HEK293T (cell line): ENCODE data around the gene NPAS3.

Source experiments
- CTCF ChIA-PET: fragments of 350-600 bp; formaldehyde crosslinking; extraction: SDS; loops from one replicate; lab custom pipeline; 2021; ENCODE audit warnings: antibody characterized with exemption, inconsistent platforms; lab: Yijun Ruan, JAX
- POLR2A ChIA-PET: fragments of 350-600 bp; formaldehyde crosslinking; extraction: SDS; loops from one replicate; lab custom pipeline; 2020; ENCODE audit warnings: antibody characterized with exemption, inconsistent platforms; lab: Yijun Ruan, JAX
- DNase-seq: peaks from one replicate; pipeline ENCODE4 v3.0.0; 2012; ENCODE audit warnings: mixed read lengths; ENCODE audit errors: extremely low spot score
- ARNT ChIP-seq: fragments of 450-650 bp; IDR thresholded peaks from 2 replicates; pipeline ENCODE4 v1.6.1; 2017; ENCODE audit warnings: mild to moderate bottlenecking
- BHLHE40 ChIP-seq: fragments of 450-650 bp; IDR thresholded peaks from 2 replicates; pipeline ENCODE4 v1.6.1; 2016; ENCODE audit warnings: mild to moderate bottlenecking, moderate library complexity, borderline replicate concordance
- CTBP1 ChIP-seq: fragments of 450-650 bp; IDR thresholded peaks from 2 replicates; pipeline ENCODE4 v1.6.1; 2016; ENCODE audit warnings: borderline replicate concordance
- ELF4 ChIP-seq: fragments of 450-650 bp; IDR thresholded peaks from 2 replicates; pipeline ENCODE4 v1.6.1; 2017; ENCODE audit warnings: antibody characterized with exemption
- FOXA1 ChIP-seq: fragments of 450-650 bp; IDR thresholded peaks from 2 replicates; pipeline ENCODE4 v1.6.1; 2016; ENCODE audit warnings: mild to moderate bottlenecking
- FOXK2 ChIP-seq: fragments of 450-650 bp; IDR thresholded peaks from 2 replicates; pipeline ENCODE4 v1.6.1; 2016; ENCODE audit warnings: mild to moderate bottlenecking
- FOXM1 ChIP-seq: fragments of 450-650 bp; IDR thresholded peaks from 2 replicates; pipeline ENCODE4 v1.6.1; 2017; ENCODE audit warnings: mild to moderate bottlenecking, borderline replicate concordance
- HDGF ChIP-seq: fragments of 450-650 bp; IDR thresholded peaks from 2 replicates; pipeline ENCODE4 v1.6.1; 2017; ENCODE audit warnings: antibody characterized with exemption, borderline replicate concordance
- L3MBTL2 ChIP-seq: fragments of 450-650 bp; conservative IDR thresholded peaks from 2 replicates; pipeline ENCODE4 v1.6.1; 2016; ENCODE audit warnings: mild to moderate bottlenecking
- LEF1 ChIP-seq: fragments of 450-650 bp; IDR thresholded peaks from 2 replicates; pipeline ENCODE4 v1.6.1; 2017; ENCODE audit warnings: mild to moderate bottlenecking, borderline replicate concordance
- NFRKB ChIP-seq: fragments of 450-650 bp; IDR thresholded peaks from 2 replicates; pipeline ENCODE4 v1.6.1; 2016; ENCODE audit warnings: mild to moderate bottlenecking, moderate library complexity
- SP1 ChIP-seq: fragments of 450-650 bp; IDR thresholded peaks from 2 replicates; pipeline ENCODE4 v1.6.1; 2017
- SUZ12 ChIP-seq: fragments of 450-650 bp; IDR thresholded peaks from 2 replicates; pipeline ENCODE4 v1.6.1; 2016; ENCODE audit warnings: mild to moderate bottlenecking
- TARDBP ChIP-seq: fragments of 450-650 bp; IDR thresholded peaks from 2 replicates; pipeline ENCODE4 v1.6.1; 2016
- ZNF384 ChIP-seq: fragments of 450-650 bp; IDR thresholded peaks from 2 replicates; pipeline ENCODE4 v1.6.1; 2016
- TF ChIP-seq, protein P1 (sequence below): fragments of 450-650 bp; IDR thresholded peaks from 2 replicates; pipeline ENCODE4 v1.6.1; 2016

Gene NPAS3

DNA sequence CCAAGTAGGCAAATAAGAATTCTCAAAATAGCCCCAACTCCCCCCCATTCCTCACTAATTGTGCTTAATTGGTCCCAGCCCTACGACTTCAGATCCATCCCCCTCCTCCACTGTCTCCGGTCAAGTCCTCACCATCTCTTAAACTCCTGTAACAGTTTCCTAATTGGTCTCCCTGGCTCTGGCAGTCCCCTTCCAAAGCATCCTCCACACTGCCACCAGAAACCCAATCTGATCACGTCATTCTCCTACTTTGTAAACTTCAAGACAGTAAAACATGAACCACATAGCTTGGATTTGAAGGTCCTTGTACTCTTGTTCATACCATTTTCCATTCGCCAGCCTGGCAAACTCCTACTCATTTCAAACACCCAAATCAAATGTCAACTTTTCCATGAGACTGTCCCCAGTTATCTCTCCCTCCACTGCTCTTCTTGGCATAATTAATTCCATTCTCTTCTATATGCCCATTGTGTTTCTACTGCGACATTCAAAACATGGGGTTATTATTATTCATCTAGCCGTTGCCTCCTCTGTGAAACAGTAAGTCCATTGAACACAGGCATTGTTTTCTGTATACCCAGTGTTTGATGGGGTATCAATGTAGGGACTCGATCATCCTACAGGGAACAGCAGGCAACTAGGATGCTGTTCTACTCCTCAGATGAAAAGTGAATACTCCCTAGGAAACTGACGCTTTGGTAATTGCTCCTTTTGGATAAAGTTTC, 907.6 kb downstream of the NPAS3 start:
- TF ChIP-seq BHLHE40 (no peak), SP1 (no peak), SUZ12 (no peak), ARNT (no peak), ELF4 (no peak)
- ChIA-PET POLR2A (no interaction called here), CTCF (interaction anchor here (0.7 kb wide), 1 partner anchor 1286 kb away, joined by 3 read pairs; no protein-coding TSS in a partner anchor)
- no peak for DNase-seq

DNA sequence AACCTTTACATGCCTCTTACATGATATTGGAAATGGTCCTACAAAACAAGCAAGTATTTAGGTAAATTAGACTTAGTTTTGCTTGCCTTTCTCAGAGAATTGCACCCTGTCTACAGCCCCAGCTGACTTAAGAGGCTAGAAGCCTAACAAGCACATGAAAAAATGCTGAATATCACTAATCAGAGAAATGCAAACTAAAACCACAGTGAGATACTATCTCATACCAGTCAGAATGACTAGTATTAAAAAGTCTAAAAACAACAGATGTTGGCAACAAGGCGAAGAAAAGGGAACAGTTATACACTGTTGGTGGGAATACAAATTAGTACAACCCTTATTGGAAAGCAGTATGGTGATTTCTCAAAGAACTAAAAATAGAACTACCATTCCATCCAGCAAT, 908.4 kb downstream of the NPAS3 start:
- DNase-seq: no peak
- no peak for TF ChIP-seq FOXM1
- TF ChIP-seq ARNT: no peak
- no peak for TF ChIP-seq SP1
- TF ChIP-seq BHLHE40: no peak
- TF ChIP-seq SUZ12: no peak
- TF ChIP-seq HDGF: no peak
- TF ChIP-seq L3MBTL2: no peak
- TF ChIP-seq FOXK2: no peak
- no peak for TF ChIP-seq ELF4
- TF ChIP-seq, protein P1, sequence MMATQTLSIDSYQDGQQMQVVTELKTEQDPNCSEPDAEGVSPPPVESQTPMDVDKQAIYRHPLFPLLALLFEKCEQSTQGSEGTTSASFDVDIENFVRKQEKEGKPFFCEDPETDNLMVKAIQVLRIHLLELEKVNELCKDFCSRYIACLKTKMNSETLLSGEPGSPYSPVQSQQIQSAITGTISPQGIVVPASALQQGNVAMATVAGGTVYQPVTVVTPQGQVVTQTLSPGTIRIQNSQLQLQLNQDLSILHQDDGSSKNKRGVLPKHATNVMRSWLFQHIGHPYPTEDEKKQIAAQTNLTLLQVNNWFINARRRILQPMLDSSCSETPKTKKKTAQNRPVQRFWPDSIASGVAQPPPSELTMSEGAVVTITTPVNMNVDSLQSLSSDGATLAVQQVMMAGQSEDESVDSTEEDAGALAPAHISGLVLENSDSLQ: no peak
- no peak for TF ChIP-seq TARDBP
- no peak for TF ChIP-seq NFRKB
- TF ChIP-seq CTBP1: no peak
- no peak for TF ChIP-seq FOXA1
- TF ChIP-seq LEF1: no peak
- ChIA-PET POLR2A (no interaction called here), CTCF (no interaction called here)

DNA sequence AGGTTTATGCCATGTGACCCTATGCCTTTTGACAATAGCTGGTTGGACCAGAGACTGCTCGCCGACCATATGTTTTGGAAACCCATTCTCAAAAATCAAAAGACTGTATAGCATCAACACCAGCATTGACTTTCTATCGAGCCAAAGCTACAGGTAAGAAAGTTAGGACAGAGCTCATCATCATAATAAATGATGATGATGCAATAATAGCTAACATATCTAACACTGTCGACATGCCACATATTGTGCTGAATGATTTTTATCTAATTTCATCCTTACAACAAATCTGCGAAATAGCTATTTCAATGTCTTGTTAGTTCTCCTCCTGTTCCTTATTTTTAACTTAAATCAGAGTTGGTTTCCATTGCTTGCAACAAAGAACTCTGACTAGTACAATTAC, 909.3 kb downstream of the NPAS3 start:
- ChIA-PET CTCF (interaction anchor here (0.6 to 2.7 kb wide), 5 partner anchors 7 to 250 kb away, joined by 3 to 33 read pairs (median 6); no protein-coding TSS in a partner anchor), POLR2A (no interaction called here)
- TF ChIP-seq L3MBTL2: no peak
- no peak for TF ChIP-seq TARDBP
- no peak for TF ChIP-seq SP1
- TF ChIP-seq FOXA1: no peak
- TF ChIP-seq CTBP1: no peak
- no peak for TF ChIP-seq FOXK2
- no peak for TF ChIP-seq NFRKB
- no peak for TF ChIP-seq ELF4
- TF ChIP-seq BHLHE40: no peak
- no peak for TF ChIP-seq HDGF
- no peak for TF ChIP-seq ZNF384
- TF ChIP-seq FOXM1: no peak
- no peak for TF ChIP-seq ARNT
- TF ChIP-seq, protein P1: no peak
- TF ChIP-seq LEF1: no peak
- TF ChIP-seq SUZ12: no peak

DNA sequence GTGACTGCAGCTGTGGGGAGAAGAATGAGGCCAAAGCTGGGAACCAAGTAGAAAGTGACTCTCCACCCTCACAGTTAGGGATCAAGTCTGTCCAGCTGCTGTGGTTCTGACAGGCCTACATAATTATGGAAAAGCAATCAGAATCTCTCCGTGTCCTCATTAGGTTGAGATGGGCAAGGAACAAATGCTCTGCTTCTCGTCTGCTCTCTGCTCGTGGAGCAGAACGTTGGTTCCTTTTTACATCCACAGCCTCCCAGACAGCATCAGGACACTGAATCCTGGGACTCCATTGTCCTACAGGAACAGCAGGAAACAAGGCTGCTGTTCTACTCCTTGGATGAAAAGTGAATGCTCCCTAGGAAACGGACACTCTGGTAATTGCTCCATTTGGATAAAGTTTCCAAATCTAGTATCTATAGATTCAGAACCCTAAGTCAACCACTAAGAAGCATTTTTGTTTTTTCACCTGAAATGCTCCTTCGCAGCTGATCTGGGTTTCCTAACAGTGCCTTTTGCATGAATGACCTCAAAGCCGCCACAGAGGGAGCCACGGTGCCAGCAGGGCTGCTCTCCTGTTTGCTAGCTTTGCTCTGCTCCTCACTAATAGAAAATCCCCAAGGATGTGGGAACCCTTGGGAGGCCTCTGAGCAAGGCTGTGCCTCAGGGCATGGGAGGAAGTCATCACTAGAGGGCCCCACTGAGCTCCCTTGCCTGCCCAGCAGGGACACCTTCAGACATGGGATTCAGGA, 910.2 kb downstream of the NPAS3 start:
- CTCF ChIA-PET: interaction anchor here (0.6 to 2.7 kb wide), 15 partner anchors 8 to 392 kb away, joined by 3 to 33 read pairs (median 4); no protein-coding TSS in a partner anchor
- no peak for TF ChIP-seq BHLHE40
- no peak for TF ChIP-seq ELF4
- TF ChIP-seq NFRKB: no peak
- no peak for TF ChIP-seq SUZ12
- TF ChIP-seq SP1: no peak
- no peak for TF ChIP-seq ZNF384
- no peak for TF ChIP-seq CTBP1
- TF ChIP-seq FOXM1: no peak
- no peak for TF ChIP-seq L3MBTL2
- TF ChIP-seq HDGF: no peak
- TF ChIP-seq TARDBP: no peak
- POLR2A ChIA-PET: interaction anchor here (1.4 kb wide), 1 partner anchor 11 kb away, joined by 3 read pairs; no protein-coding TSS in a partner anchor
- peak; percentile 73 for DNase-seq

More for the DNA sequence above, 909.3 kb downstream of the NPAS3 start:
- no peak for DNase-seq

DNA sequence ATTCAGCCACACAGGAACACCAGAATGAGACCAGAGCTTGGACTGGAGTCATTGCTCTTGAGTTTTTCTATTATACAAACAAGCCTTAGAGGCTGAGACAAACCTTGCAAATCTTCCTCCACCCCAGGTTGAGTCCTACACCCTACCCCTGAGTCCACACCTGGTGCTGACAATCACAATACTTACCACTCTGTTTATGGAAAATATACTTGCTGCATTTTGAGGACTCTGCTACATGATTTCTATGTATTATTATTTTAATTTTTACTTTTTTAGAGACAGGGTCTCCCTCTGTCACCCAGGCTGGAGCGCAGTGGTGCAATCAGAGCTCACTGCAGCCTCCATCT, 910.7 kb downstream of the NPAS3 start:
- CTCF ChIA-PET: interaction anchor here (0.6 to 2.7 kb wide), 15 partner anchors 9 to 391 kb away, joined by 3 to 33 read pairs (median 4); no protein-coding TSS in a partner anchor
- TF ChIP-seq FOXM1 (no peak), NFRKB (no peak), CTBP1 (no peak), SP1 (no peak), FOXA1 (no peak), TARDBP (no peak), ELF4 (no peak), SUZ12 (no peak), L3MBTL2 (no peak)
- TF ChIP-seq, protein P1: no peak
- POLR2A ChIA-PET: interaction anchor here (1.4 kb wide), 1 partner anchor 12 kb away, joined by 3 read pairs; no protein-coding TSS in a partner anchor
- no peak for DNase-seq
